Activated CD4-positive, alpha-beta T cell treated with anti-CD3 and anti-CD28 coated beads, Interleukin-2, amount 50 U/mL, for 48 hours (primary cell): Measurements from ENCODE around the gene ZC3H4.
"Not testable (repeated sequence)": the region's sequence is repeated elsewhere in the genome, so short reads cannot be mapped to it uniquely, and the experiment has no call there.

Source experiments
- DNase-seq, 2 experiments: peaks; one replicate each; pipeline ENCODE4 v3.0.0-alpha.2; 2020

The ZC3H4 gene

DNA sequence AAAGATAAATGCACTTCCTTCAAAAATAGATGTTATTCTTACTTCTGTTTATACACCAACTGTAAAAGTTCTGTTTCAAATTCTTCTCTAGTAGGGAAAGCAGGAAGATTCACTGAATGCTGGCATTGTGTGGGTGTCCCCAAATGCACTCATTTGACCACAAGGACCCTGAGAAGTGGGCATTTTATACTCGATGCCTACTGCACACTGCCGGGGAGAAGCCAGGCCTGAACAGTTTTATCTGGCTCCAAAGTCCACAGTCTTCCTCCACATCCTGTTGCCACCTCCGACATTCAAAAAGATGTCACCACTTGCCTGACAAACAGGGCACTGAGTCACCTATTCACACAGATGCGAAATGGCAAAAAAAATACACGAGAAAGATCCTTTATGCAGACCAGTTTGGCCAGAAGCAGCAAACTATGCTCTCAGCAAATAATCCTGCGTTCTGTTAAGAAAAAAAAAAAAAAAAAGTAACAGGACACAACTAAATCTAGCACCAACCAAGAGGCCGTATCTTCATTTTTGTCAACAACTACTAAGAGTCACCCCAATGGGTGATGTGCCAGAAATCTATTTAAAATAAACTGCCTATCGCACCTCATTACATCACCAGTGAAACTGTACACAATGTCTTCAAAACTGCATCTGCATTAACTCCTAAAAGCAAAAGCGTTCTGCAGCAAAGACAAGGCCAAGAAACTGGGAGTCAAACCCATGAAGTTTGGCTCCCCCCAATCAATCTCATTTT is 6.2 kb downstream of the ZC3H4 start:
- peak; percentile 34 to 52 for DNase-seq

DNA sequence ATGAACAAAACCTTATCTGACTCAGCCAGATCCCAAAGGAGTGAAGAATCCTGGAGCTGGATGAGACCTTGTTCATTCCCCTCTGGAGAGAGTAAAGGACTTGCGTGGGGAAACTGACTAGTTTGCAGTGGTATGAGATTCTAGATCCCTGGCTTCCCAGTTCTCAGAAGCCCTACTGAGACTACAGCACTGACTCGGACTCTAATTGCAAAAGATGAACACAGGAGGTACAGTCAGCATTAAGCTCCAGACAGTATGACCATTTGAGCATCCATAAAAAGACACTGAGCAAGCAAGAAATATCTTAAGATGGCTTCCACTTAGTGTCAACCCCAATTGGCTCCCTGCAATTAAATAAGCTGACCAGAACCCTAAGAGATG is 6.8 kb downstream of the ZC3H4 start:
- no peak for DNase-seq

GRCh38 chr19:47105874-47106273 is 7.7 kb downstream of the ZC3H4 start:
- DNase-seq, result no peak

DNA sequence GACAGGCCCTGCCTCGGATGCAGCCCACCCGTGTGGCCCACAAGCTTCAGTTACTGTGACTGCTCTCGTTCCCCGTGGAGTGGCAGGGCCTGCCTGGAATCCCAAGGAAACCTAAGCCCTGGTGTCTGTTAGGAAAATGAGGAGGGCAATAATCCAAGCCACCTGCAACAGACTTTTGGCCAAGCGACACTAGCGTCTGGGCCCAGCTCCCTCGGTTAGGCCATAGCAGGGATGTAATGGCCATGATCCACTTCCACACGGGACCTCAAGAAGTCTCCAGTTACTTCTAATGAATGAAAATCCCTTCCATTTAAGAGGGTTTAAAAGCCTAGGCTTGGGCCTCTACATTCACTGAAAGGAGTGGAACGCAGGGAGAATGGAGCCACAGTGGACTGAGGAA is 8.9 kb downstream of the ZC3H4 start:
- DNase-seq, result no peak

DNA sequence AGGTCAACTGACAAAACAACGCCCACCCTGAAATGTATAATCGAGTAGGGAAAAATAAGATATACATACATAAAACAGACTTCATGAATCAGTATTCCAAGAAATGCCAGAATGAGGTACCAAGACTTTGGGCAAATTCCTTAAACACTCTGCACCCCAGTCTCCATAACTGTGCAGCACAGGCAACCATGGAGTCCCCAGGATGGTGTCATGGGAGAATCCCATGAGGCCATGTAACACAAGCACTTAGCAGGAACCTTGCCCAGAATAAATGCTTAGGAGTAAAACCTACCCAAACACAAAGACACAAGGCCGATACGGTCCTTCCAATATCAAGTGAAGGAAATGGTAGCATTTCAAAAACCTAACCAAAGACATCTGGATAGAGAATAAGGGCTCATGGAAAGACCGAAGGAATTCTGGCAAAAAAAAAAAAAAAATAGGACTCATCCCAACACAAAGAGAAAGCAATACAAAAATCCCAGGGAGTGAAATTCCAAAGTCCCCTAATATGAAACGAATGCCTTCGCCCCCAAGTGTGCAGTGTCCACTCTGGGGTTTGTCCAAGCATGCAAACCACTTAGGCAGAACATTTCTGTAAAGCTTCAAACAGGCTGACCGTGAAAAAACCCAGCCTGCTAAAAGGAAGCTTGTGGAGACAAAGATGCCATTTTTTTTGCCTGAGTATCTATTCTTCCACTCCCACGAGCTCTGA is 11.1 kb downstream of the ZC3H4 start:
- DNase-seq, result no peak

GRCh38 chr19:47101116-47101515 is 12.5 kb downstream of the ZC3H4 start:
- DNase-seq, result not testable (repeated sequence)

- no peak for DNase-seq
Observed at GRCh38 chr19:47100290-47100689, 13.3 kb downstream of the ZC3H4 start.

DNA sequence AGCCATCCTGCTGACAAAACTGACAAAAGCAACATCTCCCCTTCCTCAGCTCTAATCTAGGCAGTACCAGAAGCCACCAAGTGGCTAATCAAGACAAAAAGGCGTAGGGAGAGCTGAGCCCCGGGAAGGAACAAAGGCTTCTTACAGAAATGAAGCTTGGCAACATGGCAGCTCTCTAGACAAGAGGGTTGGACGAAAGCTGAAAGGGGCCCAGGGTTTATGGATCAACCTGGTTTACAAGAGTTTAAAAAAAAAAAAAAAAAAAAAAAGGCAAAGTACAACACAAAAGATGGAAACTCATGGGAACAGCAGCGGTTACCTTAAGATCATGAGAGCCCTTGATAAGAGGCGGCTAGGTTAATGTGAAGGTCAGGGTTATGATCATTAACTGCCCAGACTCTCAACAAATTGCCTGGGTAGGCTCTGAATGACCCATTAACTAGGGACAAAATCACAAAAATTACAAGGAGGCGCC is 14.0 kb downstream of the ZC3H4 start:
- no peak for DNase-seq

DNA sequence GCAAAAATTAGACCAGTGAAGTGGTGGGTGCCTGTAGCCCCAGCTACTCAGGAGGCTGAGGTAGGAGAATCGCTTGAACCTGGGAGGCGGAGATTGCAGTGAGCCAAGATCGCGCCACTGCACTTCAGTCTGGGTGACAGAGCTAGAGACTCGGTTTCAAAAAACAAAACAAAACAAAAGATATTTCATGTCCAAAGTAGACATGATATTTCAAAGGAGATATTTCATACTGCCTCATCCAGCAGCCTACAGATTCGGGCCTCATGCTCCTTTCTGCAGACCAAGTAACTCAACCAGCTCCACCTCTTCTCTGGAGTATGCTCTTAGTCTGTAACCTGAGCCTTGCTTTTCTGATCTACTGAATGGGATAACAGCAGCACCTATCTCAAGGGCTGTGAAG is 15.0 kb downstream of the ZC3H4 start:
- DNase-seq, result no peak

GRCh38 chr19:47097396-47098201 is 16.0 kb downstream of the ZC3H4 start:
- no peak for DNase-seq

GRCh38 chr19:47096721-47097120 is 16.9 kb downstream of the ZC3H4 start:
- no peak for DNase-seq

DNA sequence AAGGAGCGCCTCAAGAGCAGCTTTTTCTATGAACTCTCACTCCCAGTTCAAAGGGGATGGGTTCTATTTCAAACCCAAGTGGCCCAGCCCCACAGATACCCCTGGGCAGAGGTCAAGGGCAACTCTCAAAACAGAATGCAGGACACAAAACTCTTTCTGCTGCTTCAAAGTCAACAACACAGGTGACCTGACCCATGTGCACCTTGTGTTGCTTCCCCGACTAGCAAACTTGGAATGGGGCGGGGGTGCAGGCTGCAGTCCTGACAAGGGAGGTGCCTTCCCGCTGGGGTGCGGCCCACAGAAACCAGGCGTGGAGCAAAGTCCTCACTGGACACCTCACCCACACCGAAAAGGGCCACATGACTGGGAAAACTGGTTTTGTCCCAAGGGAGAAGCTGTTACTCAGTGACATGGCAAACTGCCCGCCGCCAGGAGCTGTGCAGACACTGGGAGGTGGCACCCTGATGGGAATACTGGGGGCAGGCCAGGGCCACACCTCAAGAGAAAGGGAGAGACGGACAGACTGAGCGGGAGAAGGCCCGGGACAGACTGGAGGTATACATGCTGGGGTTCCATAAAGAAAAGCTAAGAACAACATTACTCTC is 17.4 kb downstream of the ZC3H4 start:
- DNase-seq, result no peak

DNA sequence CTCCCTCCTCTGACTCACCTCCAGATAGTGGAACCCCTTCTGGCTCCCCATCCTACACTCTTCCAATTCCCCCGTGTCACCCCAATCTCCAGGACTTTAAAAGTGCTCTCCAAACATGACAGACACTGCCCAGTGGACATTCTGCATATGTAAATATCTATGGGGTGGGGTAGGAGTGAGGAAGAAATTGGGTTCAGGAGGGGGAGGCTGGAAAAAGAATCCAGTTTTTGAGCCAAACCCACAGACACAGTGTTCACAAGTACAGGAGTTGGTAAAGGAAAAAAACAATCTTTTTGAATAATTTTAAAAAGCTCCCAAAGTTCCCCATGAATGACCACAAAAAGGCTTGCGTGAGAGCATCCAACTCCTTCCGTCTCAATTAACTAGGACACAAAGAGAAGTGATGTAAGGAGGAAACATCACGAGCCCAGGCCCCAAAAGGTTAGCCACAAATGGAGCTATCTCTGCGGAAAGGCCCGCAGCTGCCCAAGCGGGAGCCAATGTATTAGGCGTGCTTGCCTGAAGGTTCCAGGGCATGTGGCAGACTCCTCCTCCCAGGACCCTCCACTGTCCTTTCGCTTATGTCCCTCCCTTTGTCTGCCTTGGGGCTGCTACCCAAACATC is 18.0 kb downstream of the ZC3H4 start:
- peak in 1 of 2 experiments; percentile 32 for DNase-seq

- peak; percentile 55 to 70 for DNase-seq
Observed at GRCh38 chr19:47094557-47095475, 18.8 kb downstream of the ZC3H4 start.

DNA sequence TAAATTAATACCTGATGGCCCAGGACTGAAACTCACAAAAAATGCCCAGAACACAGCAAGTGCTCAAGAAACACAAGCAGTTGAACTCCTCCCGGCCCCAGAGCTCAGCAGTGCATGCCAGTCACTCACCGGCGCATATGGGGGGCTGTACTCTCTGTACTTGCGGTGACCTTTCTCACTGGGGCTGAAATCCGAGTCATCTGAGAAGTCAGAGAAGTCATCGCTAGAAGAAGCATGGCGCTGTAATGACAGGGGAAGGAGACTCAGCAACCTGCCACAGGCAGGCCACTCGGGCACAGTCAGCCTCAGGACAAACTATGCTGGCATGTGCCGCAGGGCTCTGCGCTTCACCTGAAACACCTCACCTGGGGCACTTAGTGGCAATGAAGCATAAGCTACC is 19.7 kb downstream of the ZC3H4 start:
- peak; percentile 43 to 56 for DNase-seq

DNA sequence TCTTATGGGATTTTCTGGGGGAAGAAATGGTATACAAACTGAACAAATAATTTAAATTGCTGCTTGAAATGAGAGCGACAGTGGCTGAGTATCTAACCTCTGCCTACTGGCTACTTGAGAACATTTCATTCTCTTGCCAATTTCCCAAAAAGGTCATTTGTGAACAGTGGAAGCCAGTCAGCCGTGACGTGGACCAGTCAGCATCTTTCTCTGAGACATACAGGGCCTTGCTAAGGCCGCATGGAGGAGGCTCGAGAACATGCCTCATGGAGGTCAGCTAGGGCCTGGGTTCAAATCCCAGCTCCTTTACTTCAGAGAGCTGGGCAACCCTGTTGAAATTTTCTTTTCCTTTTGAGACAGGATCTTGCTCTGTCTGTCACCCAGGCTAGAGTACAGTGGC is 20.3 kb downstream of the ZC3H4 start:
- peak in 1 of 2 experiments; percentile 31 for DNase-seq

DNA sequence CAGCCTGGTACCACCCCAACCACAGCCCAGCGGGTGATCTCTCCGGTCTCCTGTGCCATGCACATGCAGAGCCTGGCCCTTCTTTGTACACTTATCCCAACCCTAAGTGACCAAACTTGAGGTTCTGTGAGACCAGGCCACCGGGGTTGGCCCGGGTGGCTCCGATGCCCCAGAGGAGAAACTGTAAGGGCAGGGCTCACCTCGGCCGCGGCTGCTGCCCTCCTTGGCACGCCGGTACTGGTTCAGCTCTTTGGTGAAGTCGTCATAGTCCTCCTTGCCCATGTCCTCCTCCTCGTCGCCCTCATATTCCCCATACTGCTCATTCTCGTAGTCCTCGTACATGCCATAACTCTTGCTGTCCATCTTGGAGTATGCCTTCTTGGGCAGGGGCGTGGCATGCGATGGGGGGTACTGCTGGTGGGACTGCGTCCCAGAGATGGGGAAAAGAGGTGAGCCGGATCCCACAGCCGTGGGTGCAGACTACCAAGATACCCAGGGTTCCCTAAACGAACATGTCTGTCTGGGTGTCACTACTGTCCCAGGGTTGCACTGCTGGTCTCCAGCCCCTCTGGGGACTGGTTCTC is 23.7 kb downstream of the ZC3H4 start:
- no peak for DNase-seq

DNA sequence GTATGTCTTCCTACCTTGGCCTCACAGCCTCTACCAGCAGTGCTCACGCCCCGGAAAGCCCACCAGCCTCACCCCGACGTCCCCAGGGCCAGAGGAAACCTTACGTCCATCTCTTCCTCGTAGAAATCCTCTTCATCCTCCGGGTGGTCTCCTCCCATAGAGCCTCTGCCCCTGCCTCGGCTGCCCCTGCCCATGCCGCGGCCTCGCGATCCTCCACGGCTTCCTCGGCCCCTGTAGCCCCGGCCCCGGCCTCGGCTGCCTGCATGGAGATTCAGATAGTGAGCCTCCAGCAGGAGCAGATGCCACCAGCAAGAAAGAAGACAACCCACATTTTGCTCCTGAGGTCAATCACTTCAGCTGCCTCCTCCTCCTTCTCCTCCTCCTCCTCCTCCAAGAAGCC is 27.3 kb downstream of the ZC3H4 start:
- DNase-seq, result no peak

DNA sequence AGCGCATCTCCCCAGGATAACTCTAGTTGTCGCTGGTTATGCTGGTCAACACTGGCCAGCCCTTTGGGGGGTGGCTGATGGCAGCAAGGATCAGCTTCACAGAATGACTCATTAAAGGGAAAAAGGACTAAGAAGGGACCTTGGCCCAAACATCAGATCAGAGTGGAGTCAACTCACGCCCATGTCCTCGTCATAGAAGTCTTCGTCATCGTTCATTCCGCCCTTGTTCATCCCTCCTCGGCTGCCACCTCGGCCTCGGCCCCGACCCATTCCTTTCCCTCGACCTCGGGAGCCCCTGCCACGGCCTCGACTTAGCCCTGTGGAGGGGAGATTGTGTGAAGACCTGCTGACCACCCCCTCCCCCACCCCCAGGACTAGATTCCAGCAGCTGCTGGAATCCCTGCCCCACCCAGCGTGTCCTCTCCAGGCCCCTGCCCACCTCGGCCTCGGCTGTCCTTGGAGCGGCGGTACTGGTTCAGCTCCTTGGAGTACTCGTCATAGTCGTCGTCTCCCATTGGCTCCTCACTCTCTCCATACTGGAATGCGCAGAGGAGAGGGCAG is 28.6 kb downstream of the ZC3H4 start:
- no peak for DNase-seq

DNA sequence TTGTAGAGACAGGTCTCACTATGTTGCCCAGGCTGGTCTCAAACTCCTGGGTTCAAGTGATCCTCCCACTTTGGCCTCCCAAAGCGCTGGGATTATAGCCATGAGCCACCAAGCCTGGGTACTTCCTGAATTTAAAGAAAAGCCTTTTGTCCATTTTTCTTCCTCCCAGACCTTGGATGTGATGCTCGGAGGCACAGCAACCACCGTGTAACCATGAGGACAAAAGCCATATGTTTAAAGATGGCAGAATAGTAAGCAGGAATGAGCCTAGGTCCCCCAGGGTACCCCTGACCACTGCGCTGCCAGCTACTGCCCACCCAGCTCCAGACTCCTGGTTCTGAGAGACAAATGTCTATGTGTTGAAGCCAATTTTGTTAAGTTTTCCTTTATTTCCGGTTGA is 31.1 kb downstream of the ZC3H4 start:
- no peak for DNase-seq

- no peak for DNase-seq
Observed at GRCh38 chr19:47081095-47081494, 32.5 kb downstream of the ZC3H4 start.
